Spleen (tissue), 11 donors: ENCODE measurements around the gene RIC8B. TPM values are rescaled to one million over a fixed set of nuclear protein-coding genes. Genes with fewer than 3 reads are reported as not detected.

Source experiments
- DNase-seq: peaks from one replicate; pipeline ENCODE4 v3.0.0-alpha.2; 2020
- H3K27ac ChIP-seq, 8 donors: fragments of 200-600 bp; sonication (generic) in 7 of 8; 1 replicate in 4 of 8; 2 replicates in 4 of 8; pipeline versions ENCODE4 v1.5.0 to v1.8.0; 2016 to 2021; ENCODE audit warnings: inconsistent platforms in 4 of 8, mild to moderate bottlenecking in 4 of 8, moderate library complexity in 1 of 8
- H3K27me3 ChIP-seq, 7 donors: fragments of 200-600 bp; sonication (generic) in 6 of 7; replicated peaks in 1 of 7; 1 replicate in 4 of 7; 2 replicates in 3 of 7; pipeline versions ENCODE4 v1.5.0 to v1.8.0; 2016 to 2021; ENCODE audit warnings: inconsistent platforms in 3 of 7, mild to moderate bottlenecking in 1 of 7
- H3K36me3 ChIP-seq, 6 donors: fragments of 200-600 bp; sonication (generic) in 5 of 6; 1 replicate in 4 of 6; 2 replicates in 2 of 6; pipeline versions ENCODE4 v1.5.0 to v1.8.0; 2016 to 2021; ENCODE audit warnings: inconsistent platforms in 2 of 6
- H3K4me1 ChIP-seq, 6 donors: fragments of 200-600 bp; sonication (generic) in 5 of 6; 1 replicate in 3 of 6; 2 replicates in 3 of 6; pipeline versions ENCODE4 v1.5.0 to v1.8.0; 2016 to 2021; ENCODE audit warnings: inconsistent platforms in 3 of 6
- H3K4me3 ChIP-seq, 8 donors: fragments of 200-600 bp; sonication (generic) in 7 of 8; 1 replicate in 4 of 8; 2 replicates in 4 of 8; pipeline versions ENCODE4 v1.5.0 to v1.8.0; 2016 to 2021; ENCODE audit warnings: inconsistent platforms in 4 of 8, mild to moderate bottlenecking in 4 of 8, moderate library complexity in 2 of 8
- H3K9me3 ChIP-seq, 8 donors: fragments of 200-600 bp; sonication (generic) in 7 of 8; 1 replicate in 4 of 8; 2 replicates in 4 of 8; pipeline versions ENCODE4 v1.5.0 to v1.8.0; 2016 to 2021; ENCODE audit warnings: inconsistent platforms in 4 of 8
- CTCF ChIP-seq, 11 experiments: fragments of 200-600 bp in 7 of 11; fragments of 450-650 bp in 4 of 11; sonication (generic) in 4 of 11; IDR thresholded peaks in 8 of 11; conservative IDR thresholded peaks in 3 of 11; 1 replicate in 7 of 11; 2 replicates in 4 of 11; pipeline versions ENCODE4 v1.4.0 to v1.8.0; 2016 to 2021; ENCODE audit warnings: antibody characterized with exemption in 11 of 11, inconsistent platforms in 4 of 11, mild to moderate bottlenecking in 1 of 11
- POLR2A ChIP-seq, 3 donors: fragments of 450-650 bp; IDR thresholded peaks; one replicate each; pipeline ENCODE4 v1.5.1; 2017; ENCODE audit warnings: antibody characterized with exemption in 3 of 3, mild to moderate bottlenecking in 1 of 3
- POLR2AphosphoS5 ChIP-seq, 3 donors: sonication (generic); formaldehyde crosslinking; IDR thresholded peaks; one replicate each; pipeline ENCODE4 v1.5.1; 2017; ENCODE audit warnings: antibody characterized with exemption in 3 of 3
- WGBS, 5 donors: extraction: QIAGEN DNeasy Blood & Tissue Kit in 3 of 5; methylation state at CpG; one replicate each; pipeline versions ENCODE4 v1.1.5 to v1.1.7; 2013 to 2018; 5-methylcytosine and 5-hydroxymethylcytosine counted together
- intact Hi-C: fragments of 100-400 bp; cut with DNase I; formaldehyde crosslinking; loops from one replicate; pipeline ENCODE4 v1.15.0; 2023; ENCODE audit warnings: low total_unique reads
- polyA plus RNA-seq, 3 donors: library from polyadenylated mRNA; stranded (reverse); fragments of 200-250 nt; gene quantifications; one replicate each; pipeline ENCODE4 v1.2.1, GENCODE V29; 2013
- total RNA-seq, 7 donors: library from RNA; depleted of rRNA in 3 of 7; stranded (reverse); fragments of >200 nt in 3 of 7; fragmentation: NEBNext Ultra II Directional in 4 of 7; extraction: Animal tissue kit (Norgen Biotek cat#: 25700) in 4 of 7; gene quantifications; one replicate each; pipeline versions ENCODE4 v1.1.0 to v1.2.1, GENCODE V29; 2016 to 2021
- donor health status: healthy with polysubstance abuse.
- donor health status: DM: no; HTN: no; CAD: no; lungs with moderate emphysema.
- donor health status: DM: no; HTN: no; CAD: no.
- donor health status: Bipolar disorder and iron deficiency.
- donor health status: healthy.
- donor health status: DM: no; HTN: no; CAD: no.
- donor health status: DM: yes; HTN: yes; CAD: no.

Gene RIC8B
- total and polyA plus RNA-seq, 10 donors: 1.9 to 21.3 (median 14.1) TPM

GRCh38 chr12:106910202-106910601 lies 135.7 kb downstream of the RIC8B start:
- TF ChIP-seq POLR2A (IDR thresholded peaks at IDR 0.05) (no peak), POLR2AphosphoS5 (IDR thresholded peaks at IDR 0.05) (no peak), CTCF (IDR thresholded peaks at IDR 0.05 in 8 of 11, conservative IDR thresholded peaks at IDR 0.05 in 3 of 11) (no peak)
- DNase-seq: no peak
- Histone ChIP-seq H3K27ac (no peak overlapping the region), H3K4me3 (no peak overlapping the region), H3K27me3 (peaks cover 0 to 96% (median 40%) of the 10 kb centered on the region in 7 donors), H3K36me3 (no peaks in the 10 kb centered on the region), H3K9me3 (peaks cover 0 to 2% (median 0%) of the 10 kb centered on the region in 8 donors), H3K4me1 (peaks cover 0 to 23% (median 10%) of the 10 kb centered on the region in 6 donors)
- 69 to 88% (median 80%) methylated on average over 1 of the region's 1 CpG for WGBS, 5 donors
- intact Hi-C loops: no loop called here

- no peak for DNase-seq
- H3K36me3 ChIP-seq: no peaks in the 10 kb centered on the region
- peaks cover 0 to 96% (median 43%) of the 10 kb centered on the region in 7 donors for H3K27me3 ChIP-seq
- intact Hi-C loops: no loop called here
- H3K27ac ChIP-seq: no peak overlapping the region
- no peak overlapping the region for H3K4me3 ChIP-seq
- 71 to 77% (median 72%) methylated on average over 6 of the region's 6 CpGs for WGBS, 5 donors
- peaks cover 0 to 24% (median 10%) of the 10 kb centered on the region in 6 donors for H3K4me1 ChIP-seq
- TF ChIP-seq CTCF (IDR thresholded peaks at IDR 0.05 in 8 of 11, conservative IDR thresholded peaks at IDR 0.05 in 3 of 11) (no peak), POLR2AphosphoS5 (IDR thresholded peaks at IDR 0.05) (no peak), POLR2A (IDR thresholded peaks at IDR 0.05) (no peak)
- peaks cover 0 to 2% (median 0%) of the 10 kb centered on the region in 8 donors for H3K9me3 ChIP-seq
Observed at GRCh38 chr12:106911581-106911980, 137.1 kb downstream of the RIC8B start.

- WGBS, 5 donors: 91 to 97% (median 94%) methylated on average over 10 of the region's 10 CpGs
- Histone ChIP-seq H3K4me1 (peaks cover 0 to 33% (median 14%) of the 10 kb centered on the region in 6 donors), H3K27ac (no peak overlapping the region), H3K9me3 (no peaks in the 10 kb centered on the region), H3K36me3 (no peaks in the 10 kb centered on the region), H3K27me3 (peaks cover 0 to 96% (median 39%) of the 10 kb centered on the region in 7 donors), H3K4me3 (no peak overlapping the region)
- intact Hi-C loops: no loop called here
- TF ChIP-seq POLR2AphosphoS5 (IDR thresholded peaks at IDR 0.05) (no peak), POLR2A (IDR thresholded peaks at IDR 0.05) (no peak), CTCF (IDR thresholded peaks at IDR 0.05 in 8 of 11, conservative IDR thresholded peaks at IDR 0.05 in 3 of 11) (no peak)
- DNase-seq: peak; percentile 71
Observed at GRCh38 chr12:106913456-106913855, 139.0 kb downstream of the RIC8B start.

GRCh38 chr12:106914796-106915634 lies 140.5 kb downstream of the RIC8B start:
- peaks cover 0 to 47% (median 13%) of the 10 kb centered on the region in 6 donors for H3K4me1 ChIP-seq
- peaks cover 0 to 96% (median 31%) of the 10 kb centered on the region in 7 donors for H3K27me3 ChIP-seq
- no peak overlapping the region for H3K27ac ChIP-seq
- 57 to 71% (median 66%) methylated on average over 3 of the region's 3 CpGs for WGBS, 5 donors
- H3K4me3 ChIP-seq: no peak overlapping the region
- intact Hi-C loops: no loop called here
- no peak for DNase-seq
- no peak for TF ChIP-seq POLR2A (IDR thresholded peaks at IDR 0.05)
- TF ChIP-seq POLR2AphosphoS5 (IDR thresholded peaks at IDR 0.05): no peak
- TF ChIP-seq CTCF (IDR thresholded peaks at IDR 0.05 in 8 of 11, conservative IDR thresholded peaks at IDR 0.05 in 3 of 11): no peak
- no peaks in the 10 kb centered on the region for H3K9me3 ChIP-seq
- no peaks in the 10 kb centered on the region for H3K36me3 ChIP-seq
